OCI-LY1 (cell line): Measurements from ENCODE around the gene AIF1.

ENCODE experiments used
- EZH2 ChIP-seq: fragments of 200-600 bp; sonication (generic), shearing (Covaris generic); IDR thresholded peaks from 2 replicates; pipeline ENCODE4 v1.8.0; 2017; ENCODE audit warnings: borderline replicate concordance, mixed run types, mild to moderate bottlenecking, antibody characterized with exemption, low read length, moderate library complexity, mixed read lengths
- TF ChIP-seq, protein P1 (sequence below): fragments of 200-600 bp; sonication (generic), shearing (Covaris generic); IDR thresholded peaks from 2 replicates; pipeline ENCODE4 v1.5.1; 2017; ENCODE audit warnings: mild to moderate bottlenecking, antibody characterized with exemption, low read length, moderate library complexity, mixed read lengths

DNA sequence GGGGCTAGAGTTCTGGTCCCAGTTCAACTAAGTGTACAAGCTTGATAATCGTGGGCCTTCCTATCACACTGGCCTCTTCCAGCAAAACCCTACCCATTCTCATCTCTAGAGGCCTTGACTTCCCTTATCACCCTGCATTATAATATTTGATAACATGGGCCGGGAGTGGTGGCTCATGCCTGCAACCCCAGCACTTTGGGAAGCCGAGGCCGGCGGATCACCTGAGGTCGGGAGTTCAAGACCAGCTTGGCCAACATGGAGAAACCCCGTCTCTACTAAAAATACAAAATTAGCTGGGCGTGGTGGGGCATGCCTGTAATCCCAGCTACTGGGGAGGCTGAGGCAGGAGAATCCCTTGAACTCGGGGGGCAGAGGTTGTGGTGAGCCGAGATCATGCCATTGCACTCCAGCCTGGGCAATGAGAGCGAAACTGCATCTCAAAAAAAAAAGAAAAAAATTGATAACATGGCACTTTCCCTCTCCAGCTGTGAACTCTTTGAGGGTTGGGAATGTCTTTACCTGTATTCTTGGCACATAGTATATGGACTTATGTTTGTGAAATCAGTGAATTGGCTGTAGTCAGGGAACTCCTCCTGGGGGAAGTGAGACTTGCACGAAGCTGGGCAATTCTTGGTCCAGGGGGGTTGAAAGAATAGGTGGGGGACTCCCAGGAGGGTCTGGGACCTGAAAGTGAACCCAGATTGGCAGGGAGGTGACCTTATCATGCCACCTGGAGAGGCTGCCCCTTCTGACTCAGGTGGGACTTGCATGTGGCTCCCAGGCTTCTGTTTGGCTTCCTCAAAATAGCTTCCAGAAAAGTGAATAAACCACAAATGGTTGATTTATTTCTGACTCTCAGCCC is 46.5 kb downstream of the AIF1 start:
- TF ChIP-seq, protein P1, sequence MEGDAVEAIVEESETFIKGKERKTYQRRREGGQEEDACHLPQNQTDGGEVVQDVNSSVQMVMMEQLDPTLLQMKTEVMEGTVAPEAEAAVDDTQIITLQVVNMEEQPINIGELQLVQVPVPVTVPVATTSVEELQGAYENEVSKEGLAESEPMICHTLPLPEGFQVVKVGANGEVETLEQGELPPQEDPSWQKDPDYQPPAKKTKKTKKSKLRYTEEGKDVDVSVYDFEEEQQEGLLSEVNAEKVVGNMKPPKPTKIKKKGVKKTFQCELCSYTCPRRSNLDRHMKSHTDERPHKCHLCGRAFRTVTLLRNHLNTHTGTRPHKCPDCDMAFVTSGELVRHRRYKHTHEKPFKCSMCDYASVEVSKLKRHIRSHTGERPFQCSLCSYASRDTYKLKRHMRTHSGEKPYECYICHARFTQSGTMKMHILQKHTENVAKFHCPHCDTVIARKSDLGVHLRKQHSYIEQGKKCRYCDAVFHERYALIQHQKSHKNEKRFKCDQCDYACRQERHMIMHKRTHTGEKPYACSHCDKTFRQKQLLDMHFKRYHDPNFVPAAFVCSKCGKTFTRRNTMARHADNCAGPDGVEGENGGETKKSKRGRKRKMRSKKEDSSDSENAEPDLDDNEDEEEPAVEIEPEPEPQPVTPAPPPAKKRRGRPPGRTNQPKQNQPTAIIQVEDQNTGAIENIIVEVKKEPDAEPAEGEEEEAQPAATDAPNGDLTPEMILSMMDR: no peak
- TF ChIP-seq EZH2: no peak
